Astrocyte of the cerebellum (primary cell): ENCODE data around the gene RGS6.

ENCODE experiments used
- DNase-seq: peaks from one replicate; pipeline ENCODE4 v3.0.0-alpha.2; 2011; ENCODE audit warnings: low read depth
- H3K4me3 ChIP-seq: 2 replicates; pipeline ENCODE4 v1.5.1; 2011; ENCODE audit warnings: mild to moderate bottlenecking, low read depth, low read length, moderate library complexity
- CTCF ChIP-seq: IDR thresholded peaks from 2 replicates; pipeline ENCODE4 v1.5.1; 2012; ENCODE audit warnings: low read length, low read depth, moderate library complexity, mild to moderate bottlenecking; ENCODE audit errors: missing control alignments
- in situ Hi-C: cut with HindIII; loops from 2 replicates; pipeline ENCODE4 v1.10.0; 2017; ENCODE audit warnings: low sequenced_read_pairs

The RGS6 gene

DNA sequence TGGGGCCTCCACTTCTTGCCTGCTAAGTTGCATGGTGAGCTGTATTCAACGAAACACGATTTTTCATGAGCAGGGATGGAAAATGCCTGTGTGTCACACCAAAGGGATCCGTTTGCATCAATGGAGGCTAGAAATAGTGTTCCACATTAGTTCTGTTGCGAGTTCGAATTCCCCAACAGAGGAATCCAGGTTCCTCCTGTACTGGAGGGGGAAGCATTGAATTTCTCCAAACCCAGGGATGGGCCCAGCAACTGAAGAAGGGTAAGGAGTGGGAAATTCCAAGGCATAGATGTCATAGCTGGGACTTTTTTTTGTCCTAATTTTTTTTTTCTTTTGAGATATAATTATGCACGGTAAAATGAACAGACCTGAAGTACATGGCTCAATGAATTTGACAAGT is 625.4 kb downstream of the RGS6 start:
- TF ChIP-seq CTCF, result no peak
- in situ Hi-C loops, result no loop called here

GRCh38 chr14:72558721-72559120 is 626.5 kb downstream of the RGS6 start:
- H3K4me3 ChIP-seq, result no peak overlapping the region
- peak; percentile 96 for DNase-seq
- no peak for TF ChIP-seq CTCF
- in situ Hi-C loops, result no loop called here

More for the DNA sequence above, 625.4 kb downstream of the RGS6 start:
- H3K4me3 ChIP-seq, result no peak overlapping the region
- DNase-seq, result no peak

- no peak for TF ChIP-seq CTCF
- in situ Hi-C loops, result no loop called here
- DNase-seq, result no peak
- H3K4me3 ChIP-seq, result no peak overlapping the region
These were observed 627.0 kb downstream of the RGS6 start for GRCh38 chr14:72559202-72559601.

DNA sequence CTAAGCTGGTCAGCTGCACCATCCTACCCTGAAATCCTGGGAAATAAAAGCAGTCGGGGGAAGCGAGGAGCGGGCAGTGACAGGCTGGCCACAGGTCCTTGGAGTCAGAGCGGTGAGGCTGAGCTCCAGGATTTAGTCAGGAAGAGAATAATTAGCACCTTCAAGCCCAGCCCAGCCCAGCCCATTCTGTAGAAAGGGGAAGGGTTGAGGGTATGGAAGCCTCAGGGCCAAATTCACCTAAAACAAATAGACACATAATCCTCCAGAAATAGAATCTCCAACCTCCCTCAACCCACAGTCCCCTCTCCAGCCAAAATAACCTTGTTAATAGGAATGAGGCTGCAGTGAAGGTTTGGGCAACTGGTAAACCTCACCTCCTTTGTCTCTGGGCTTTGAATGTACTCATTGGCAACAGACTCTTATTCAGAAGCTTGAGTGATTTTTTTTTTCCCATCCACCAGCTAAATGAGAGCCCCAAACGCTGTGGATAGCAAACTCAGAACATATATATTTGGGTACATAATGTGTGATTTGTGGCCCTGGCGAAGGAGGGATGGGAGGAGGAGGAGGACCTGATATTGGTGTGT is 627.5 kb downstream of the RGS6 start:
- in situ Hi-C loops, result no loop called here
- TF ChIP-seq CTCF, result no peak
- no peak for DNase-seq
- no peak overlapping the region for H3K4me3 ChIP-seq

DNA sequence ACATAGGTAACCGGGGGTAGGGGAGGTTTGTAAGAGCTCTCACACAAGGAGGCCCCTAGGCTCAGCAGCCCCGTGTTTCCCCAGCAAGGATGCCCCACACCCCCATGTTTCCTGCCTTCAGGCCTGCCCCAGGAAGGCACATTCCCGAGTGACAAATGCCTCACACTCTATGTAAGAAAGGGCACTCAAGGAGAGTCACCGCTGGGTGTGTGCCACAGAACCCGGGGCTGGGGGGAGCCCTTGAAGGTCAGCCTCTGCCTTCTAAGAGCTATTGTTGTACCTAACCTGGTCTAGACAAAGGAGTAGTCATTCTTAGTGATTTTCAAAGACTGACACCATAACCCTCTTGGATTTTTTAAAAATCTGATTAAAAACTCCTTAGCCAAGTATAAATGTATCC is 628.1 kb downstream of the RGS6 start:
- no peak for TF ChIP-seq CTCF
- no peak overlapping the region for H3K4me3 ChIP-seq
- DNase-seq, result no peak
- in situ Hi-C loops, result no loop called here

DNA sequence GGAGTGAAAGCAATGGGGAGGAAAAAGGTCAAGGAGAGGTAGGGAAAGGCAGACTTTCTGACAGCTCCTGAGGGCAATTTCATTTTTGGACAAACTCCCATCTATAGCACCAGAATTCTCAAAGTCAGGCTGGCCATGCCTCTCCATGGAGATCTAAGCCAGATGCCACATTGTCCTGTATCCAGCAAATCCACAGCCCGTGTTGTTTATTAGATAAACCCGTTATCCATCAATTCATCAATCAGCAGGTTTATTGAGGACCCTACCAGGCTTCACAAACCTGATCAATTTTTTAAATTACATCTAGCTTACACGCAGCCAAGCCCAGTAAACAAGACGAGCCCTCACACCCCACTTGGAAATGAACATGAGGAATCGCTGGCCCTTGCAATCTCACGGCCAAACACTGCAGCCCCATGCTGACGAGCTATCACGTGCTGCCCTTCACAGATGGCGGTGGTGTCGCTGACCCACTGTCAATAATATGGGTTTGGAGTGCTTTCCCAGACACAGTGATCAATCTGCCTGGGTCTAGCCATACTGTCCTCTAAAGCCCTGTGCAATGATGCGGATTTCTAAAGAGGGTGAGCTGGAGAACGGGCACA is 628.8 kb downstream of the RGS6 start:
- no peak for TF ChIP-seq CTCF
- in situ Hi-C loops, result no loop called here
- DNase-seq, result no peak
- H3K4me3 ChIP-seq, result no peak overlapping the region
